Lung (tissue), 12 donors: ENCODE data around the gene DCDC2. TPM values are rescaled to one million over a fixed set of nuclear protein-coding genes. Genes with fewer than 3 reads are reported as not detected.
"Not testable (repeated sequence)": the region's sequence is repeated elsewhere in the genome, so short reads cannot be mapped to it uniquely, and the experiment has no call there.

ENCODE experiments used
- ATAC-seq: fragments of 200-7000 bp; cut with Tn5 transposase; one replicate; pipeline ENCODE4 v1.9.1; 2020; ENCODE audit warnings: moderate number of reproducible peaks; ENCODE audit not compliant: insufficient read depth, low FRiP score
- DNase-seq, 3 donors: peaks; one replicate each; pipeline ENCODE4 v3.0.0-alpha.2; 2013 to 2017
- H3K27ac ChIP-seq, 2 donors: one replicate each; pipeline ENCODE4 v1.5.1; 2013; ENCODE audit warnings: mild to moderate bottlenecking in 2 of 2, moderate library complexity in 2 of 2, control low read depth in 1 of 2, inconsistent platforms in 1 of 2, low read depth in 1 of 2, low read length in 1 of 2
- H3K27me3 ChIP-seq, 3 donors: one replicate each; pipeline ENCODE4 v1.5.1; 2013; ENCODE audit warnings: low read length in 2 of 3; ENCODE audit not compliant: control insufficient read depth in 3 of 3, insufficient read depth in 3 of 3
- H3K36me3 ChIP-seq, 4 donors: one replicate each; pipeline ENCODE4 v1.5.1; 2013; ENCODE audit warnings: low read length in 4 of 4, mild to moderate bottlenecking in 1 of 4, moderate library complexity in 1 of 4; ENCODE audit not compliant: control insufficient read depth in 4 of 4, insufficient read depth in 4 of 4
- H3K4me1 ChIP-seq, 5 donors: one replicate each; pipeline ENCODE4 v1.5.1; 2013; ENCODE audit warnings: low read length in 5 of 5, mild to moderate bottlenecking in 2 of 5, moderate library complexity in 1 of 5; ENCODE audit not compliant: control insufficient read depth in 5 of 5, insufficient read depth in 5 of 5
- H3K4me3 ChIP-seq: one replicate; pipeline ENCODE4 v1.5.1; 2013; ENCODE audit warnings: mild to moderate bottlenecking, control low read depth, moderate library complexity
- H3K9ac ChIP-seq, 2 donors: one replicate each; pipeline ENCODE4 v1.5.1; 2013; ENCODE audit warnings: low read length in 2 of 2, control low read depth in 1 of 2; ENCODE audit not compliant: insufficient read depth in 1 of 2
- H3K9me3 ChIP-seq, 4 donors: one replicate each; pipeline ENCODE4 v1.5.1; 2013; ENCODE audit warnings: low read length in 3 of 4, mild to moderate bottlenecking in 1 of 4, moderate library complexity in 1 of 4; ENCODE audit not compliant: control insufficient read depth in 4 of 4, insufficient read depth in 3 of 4
- CTCF ChIP-seq: IDR thresholded peaks from 2 replicates; pipeline ENCODE4 v1.5.1; 2012; ENCODE audit warnings: mild to moderate bottlenecking; ENCODE audit errors: control extremely low read depth, extremely low read depth
- WGBS, 2 donors: extraction: QIAGEN DNeasy Blood & Tissue Kit; methylation state at CpG; one replicate each; pipeline ENCODE4 v1.1.7; 2013; 5-methylcytosine and 5-hydroxymethylcytosine counted together
- polyA plus RNA-seq, 2 donors: library from polyadenylated mRNA; stranded (reverse); fragments of 200-250 nt; gene quantifications; one replicate each; pipeline ENCODE4 v1.2.1, GENCODE V29; 2013
- total RNA-seq, 2 donors: library from RNA; depleted of rRNA in 1 of 2; stranded (reverse); fragments of >200 nt in 1 of 2; gene quantifications; one replicate each; pipeline ENCODE4 v1.2.1, GENCODE V29; 2014 to 2021
- donor health status: control.
- donor health status: control.
- donor health status: Bipolar disorder and iron deficiency.
- donor health status: healthy.
- donor health status: DM: yes; HTN: yes; CAD: no.

The DCDC2 gene
- total and polyA plus RNA-seq, 4 donors = 2.3 to 14.2 (median 6.2) TPM

DNA sequence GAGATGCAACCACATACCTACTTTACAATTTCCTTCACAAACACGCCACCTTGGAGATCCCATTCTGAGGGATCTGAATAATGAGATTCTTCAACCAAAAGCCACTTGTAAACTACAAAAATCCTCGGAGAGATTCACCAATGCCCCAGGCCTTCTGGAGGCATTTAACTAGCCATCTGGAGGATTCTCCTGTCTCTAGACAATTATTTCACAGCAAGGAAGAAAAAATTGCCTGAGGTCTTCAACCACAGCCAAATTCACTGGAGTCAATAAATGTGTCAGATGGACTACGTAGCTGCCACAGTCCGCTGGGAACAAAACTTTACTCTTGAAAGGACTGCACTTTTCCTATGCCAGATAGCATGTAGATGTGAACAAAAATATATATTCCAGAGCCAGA lies 19.0 kb upstream of the DCDC2 start:
- Histone ChIP-seq H3K36me3 (no peaks in the 10 kb centered on the region), H3K27ac (no peak overlapping the region), H3K9ac (no peak overlapping the region), H3K4me3 (no peak overlapping the region), H3K9me3 (no peaks in the 10 kb centered on the region), H3K4me1 (no peaks in the 10 kb centered on the region), H3K27me3 (no peaks in the 10 kb centered on the region)
- TF ChIP-seq CTCF = no peak
- WGBS, 2 donors = 59 to 83% methylated on average over 4 of the region's 4 CpGs
- no peak for DNase-seq
- no peak for ATAC-seq

DNA sequence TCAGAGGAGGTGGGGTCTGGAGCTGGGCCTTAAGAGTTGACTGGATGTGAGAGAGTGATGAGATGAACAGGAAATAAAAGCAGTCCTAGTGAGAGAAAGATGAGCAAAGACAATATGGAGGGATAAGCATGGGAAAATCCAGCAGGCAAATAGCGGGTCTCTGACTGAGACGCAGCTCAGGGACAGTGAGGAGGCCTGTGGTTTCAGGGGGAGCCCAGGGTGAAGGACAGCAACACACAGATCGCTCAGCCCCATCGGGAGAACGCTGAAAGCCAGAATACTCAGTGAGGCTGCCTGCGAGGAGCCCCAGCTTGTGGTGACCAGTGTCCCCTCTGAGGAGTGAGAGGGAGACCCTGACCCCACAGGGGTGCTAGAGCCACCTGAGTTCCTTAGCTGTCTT lies 16.8 kb upstream of the DCDC2 start:
- no peaks in the 10 kb centered on the region for H3K4me1 ChIP-seq
- no peak overlapping the region for H3K4me3 ChIP-seq
- TF ChIP-seq CTCF = no peak
- peaks cover 0 to 1% (median 0%) of the 10 kb centered on the region in 4 donors for H3K9me3 ChIP-seq
- 90 to 91% methylated on average over 6 of the region's 6 CpGs for WGBS, 2 donors
- ATAC-seq = no peak
- H3K27ac ChIP-seq = no peak overlapping the region
- no peak overlapping the region for H3K9ac ChIP-seq
- no peaks in the 10 kb centered on the region for H3K27me3 ChIP-seq
- H3K36me3 ChIP-seq = no peaks in the 10 kb centered on the region
- DNase-seq = no peak

DNA sequence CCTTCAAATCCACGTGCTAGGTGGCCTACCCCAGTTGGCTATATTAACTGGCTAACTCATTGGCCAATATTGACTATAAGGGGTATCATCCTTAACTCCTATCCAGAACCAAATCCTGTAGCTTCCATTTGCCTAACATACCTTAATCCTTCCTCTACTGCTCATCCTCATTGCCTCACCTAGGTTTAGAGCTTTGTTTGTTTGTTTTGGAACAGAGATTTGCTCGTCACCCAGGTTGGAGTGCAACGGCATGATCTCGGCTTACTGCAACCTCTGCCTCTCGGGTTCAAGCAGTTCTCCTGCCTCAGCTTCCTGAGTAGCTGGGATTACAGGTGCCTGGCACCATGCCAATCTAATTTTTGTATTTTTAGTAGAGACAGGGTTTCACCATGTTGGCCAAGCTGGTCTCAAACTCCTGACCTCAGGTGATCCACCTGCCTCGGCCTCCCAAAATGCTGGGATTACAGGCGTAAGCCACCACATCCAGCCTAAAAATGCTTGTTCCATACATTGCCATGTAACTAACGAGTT lies 7.3 kb upstream of the DCDC2 start:
- not testable (repeated sequence) for H3K36me3 ChIP-seq, H3K27me3 ChIP-seq, H3K4me1 ChIP-seq, H3K9me3 ChIP-seq, ATAC-seq, H3K27ac ChIP-seq, H3K4me3 ChIP-seq, H3K9ac ChIP-seq, DNase-seq
- 72 to 79% methylated on average over 8 of the region's 8 CpGs for WGBS, 2 donors

- 86 to 88% methylated on average over 5 of the region's 5 CpGs for WGBS, 2 donors
- H3K36me3 ChIP-seq, H3K9ac ChIP-seq, H3K4me1 ChIP-seq, H3K27ac ChIP-seq, H3K9me3 ChIP-seq, H3K4me3 ChIP-seq, DNase-seq, ATAC-seq: not testable (repeated sequence)
- H3K27me3 ChIP-seq = peaks cover 0 to 13% (median 8%) of the 10 kb centered on the region in 3 donors
Observed at GRCh38 chr6:24362363-24362762, 4.5 kb upstream of the DCDC2 start.
